GM18861 (cell line): ENCODE measurements around the gene ENG.
"Not testable (repeated sequence)": the region's sequence is repeated elsewhere in the genome, so short reads cannot be mapped to it uniquely, and the experiment has no call there.

Source experiments
- ATAC-seq: cut with Tn5 transposase; IDR thresholded peaks from one replicate; pipeline ENCODE4 v1.9.1; 2021; ENCODE audit not compliant: unreplicated experiment

The ENG gene

DNA sequence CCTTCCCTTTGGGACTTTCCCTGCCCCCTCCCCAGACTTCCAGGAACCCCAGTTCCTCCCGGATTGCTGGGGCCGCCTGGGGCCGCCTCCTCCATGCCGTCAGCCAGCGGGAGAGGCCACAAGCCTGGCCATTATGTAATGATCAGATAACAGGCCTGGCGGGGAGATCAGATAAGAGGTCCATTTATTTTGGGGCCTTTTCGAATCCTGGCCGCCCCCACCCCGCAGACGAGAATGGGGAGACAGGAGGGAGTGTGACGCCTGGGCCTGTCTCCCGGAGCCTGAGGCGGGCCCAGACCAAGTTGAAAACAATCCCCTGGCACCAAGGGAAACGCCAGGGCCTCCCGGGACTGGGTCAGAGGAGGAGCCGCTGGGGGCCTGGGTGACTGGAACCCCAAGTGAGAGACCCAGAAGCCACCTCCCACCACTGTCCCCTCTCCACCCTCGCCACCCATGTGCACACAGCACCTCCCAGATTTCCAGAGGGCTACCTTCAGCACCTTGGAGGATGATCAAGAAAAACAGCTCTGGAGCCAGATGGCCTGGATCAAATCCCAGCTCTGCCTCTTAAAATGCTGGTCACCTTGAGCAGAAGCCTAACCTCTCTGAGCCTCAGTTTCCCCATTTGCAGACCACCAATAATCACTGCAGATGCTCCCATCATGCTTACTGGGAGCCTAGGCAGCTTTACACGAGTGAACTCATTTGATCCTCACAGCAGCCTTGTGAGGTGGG is 7.8 kb downstream of the ENG start:
- ATAC-seq, result no peak

- ATAC-seq, result not testable (repeated sequence)
Observed at GRCh38 chr9:127845619-127846018, 8.8 kb downstream of the ENG start.

DNA sequence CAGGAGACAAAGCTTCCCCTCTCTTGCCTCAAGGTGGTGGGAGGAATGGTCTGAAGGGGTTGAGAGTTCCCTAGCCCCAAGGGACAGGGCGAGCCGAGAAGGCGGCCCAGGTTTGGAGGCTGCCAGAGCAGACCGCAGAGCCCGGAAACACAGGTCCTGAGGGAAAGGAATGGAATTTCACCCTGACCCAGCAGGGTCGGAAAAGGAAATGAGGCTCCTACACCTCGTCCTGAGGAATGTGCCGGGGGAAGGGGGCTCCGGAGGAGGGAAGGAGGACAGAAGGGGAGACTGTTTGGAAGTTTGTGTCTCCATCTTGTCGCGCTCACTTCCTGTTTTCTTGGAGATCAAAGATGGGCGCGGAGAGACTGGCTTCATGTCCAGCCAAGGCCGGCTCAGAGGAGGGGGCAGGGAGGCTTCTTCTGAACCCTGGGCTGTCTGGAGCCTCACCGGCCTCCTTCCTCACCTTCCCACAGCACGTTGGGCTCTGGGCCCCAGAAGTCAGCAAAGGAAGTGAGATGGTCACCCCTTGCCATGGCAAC is 9.6 kb downstream of the ENG start:
- no peak for ATAC-seq

GRCh38 chr9:127841087-127841835 is 13.2 kb downstream of the ENG start:
- no peak for ATAC-seq

GRCh38 chr9:127838375-127839078 is 15.9 kb downstream of the ENG start:
- no peak for ATAC-seq

DNA sequence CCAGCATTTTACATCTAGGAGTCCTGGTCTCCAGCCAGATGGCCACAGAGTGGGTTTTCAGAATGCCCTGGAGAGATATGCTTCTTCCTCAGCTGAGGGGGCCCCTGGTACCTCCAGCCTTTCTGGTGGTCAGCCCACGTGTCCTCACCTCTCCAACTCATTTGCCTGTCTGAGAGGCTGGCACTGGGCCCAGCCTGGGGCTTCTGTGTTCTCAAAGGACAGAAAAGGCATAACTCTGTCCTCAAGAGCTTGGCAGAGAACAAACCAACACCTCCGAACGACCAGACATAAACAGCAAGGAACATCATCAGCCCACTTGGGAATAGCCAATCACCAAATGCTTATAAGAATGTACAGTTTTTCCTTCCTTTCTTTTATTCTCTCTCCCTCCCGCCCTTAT is 17.1 kb downstream of the ENG start:
- no peak for ATAC-seq

DNA sequence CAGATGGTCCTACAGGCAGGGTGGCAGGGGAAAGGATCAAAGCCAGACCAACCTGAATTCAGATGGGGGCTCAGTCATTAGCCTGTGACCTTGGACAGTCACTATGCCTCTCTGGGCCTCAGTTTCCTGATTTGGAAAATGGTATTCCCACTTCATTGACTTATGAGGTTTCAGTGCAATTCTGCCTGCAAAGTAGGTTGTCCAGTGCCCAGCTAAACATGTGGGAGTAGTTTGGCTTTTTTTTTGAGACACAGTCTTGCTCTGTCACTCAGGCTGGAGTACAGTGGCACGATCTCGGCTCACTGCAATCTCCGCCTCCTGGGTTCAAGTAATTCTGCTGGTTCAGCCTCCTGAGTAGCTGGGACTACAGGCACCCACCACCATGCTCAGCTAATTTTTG is 17.9 kb downstream of the ENG start:
- ATAC-seq, result not testable (repeated sequence)

- no peak for ATAC-seq
Observed at GRCh38 chr9:127835991-127836516, 18.4 kb downstream of the ENG start.

DNA sequence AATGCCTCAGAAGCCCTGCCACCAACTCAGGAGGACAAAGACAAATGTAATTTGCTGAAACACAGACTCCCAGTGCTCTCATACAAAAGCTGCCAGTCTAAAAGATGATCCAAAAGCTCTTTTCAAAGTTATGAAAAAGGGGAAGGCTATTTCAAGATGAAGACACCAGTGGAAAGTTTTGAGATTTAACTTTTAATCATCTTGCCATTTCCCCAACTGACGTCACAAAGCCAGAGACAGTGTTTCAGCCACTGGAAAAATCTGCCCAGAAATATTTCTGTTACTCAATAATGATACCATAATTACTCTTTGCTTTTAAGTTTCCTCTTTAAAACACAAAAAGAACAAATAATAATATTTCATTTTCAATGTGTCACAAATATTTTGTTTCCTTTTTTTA is 20.9 kb downstream of the ENG start:
- no peak for ATAC-seq

GRCh38 chr9:127832248-127832647 is 22.2 kb downstream of the ENG start:
- ATAC-seq, result no peak

DNA sequence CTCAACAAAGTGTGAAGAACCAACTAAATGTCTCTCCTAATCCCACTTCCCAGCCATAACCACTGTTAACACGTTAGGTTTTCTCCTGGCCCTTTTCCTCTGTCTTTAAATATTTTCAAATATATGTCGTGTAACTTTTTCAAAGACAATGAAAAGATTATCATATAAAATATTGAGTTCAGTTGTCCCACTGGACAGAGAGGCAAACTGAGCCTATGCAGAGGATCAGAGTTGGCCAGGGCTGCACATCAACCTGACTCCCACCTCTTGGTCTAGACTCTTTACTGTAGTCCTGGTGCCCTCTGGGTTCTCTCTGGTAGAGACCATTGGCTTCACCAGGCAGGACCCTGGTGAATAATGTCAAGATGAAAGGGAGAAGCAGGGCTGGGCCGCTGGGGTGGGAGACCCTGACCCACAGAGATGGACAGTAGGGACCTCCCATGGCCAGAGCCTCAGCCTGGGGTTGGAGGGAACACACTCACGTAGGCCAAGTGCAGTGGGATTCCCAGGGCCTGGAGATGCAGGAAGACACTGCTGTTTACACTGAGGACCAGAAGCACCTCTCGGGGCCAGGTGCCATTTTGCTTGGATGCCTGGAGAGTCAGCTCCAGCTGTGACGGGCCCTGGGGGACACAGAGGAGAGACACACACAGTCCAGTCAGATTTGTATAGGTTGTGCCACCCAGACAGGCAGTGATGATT is 25.1 kb downstream of the ENG start:
- ATAC-seq, result no peak

DNA sequence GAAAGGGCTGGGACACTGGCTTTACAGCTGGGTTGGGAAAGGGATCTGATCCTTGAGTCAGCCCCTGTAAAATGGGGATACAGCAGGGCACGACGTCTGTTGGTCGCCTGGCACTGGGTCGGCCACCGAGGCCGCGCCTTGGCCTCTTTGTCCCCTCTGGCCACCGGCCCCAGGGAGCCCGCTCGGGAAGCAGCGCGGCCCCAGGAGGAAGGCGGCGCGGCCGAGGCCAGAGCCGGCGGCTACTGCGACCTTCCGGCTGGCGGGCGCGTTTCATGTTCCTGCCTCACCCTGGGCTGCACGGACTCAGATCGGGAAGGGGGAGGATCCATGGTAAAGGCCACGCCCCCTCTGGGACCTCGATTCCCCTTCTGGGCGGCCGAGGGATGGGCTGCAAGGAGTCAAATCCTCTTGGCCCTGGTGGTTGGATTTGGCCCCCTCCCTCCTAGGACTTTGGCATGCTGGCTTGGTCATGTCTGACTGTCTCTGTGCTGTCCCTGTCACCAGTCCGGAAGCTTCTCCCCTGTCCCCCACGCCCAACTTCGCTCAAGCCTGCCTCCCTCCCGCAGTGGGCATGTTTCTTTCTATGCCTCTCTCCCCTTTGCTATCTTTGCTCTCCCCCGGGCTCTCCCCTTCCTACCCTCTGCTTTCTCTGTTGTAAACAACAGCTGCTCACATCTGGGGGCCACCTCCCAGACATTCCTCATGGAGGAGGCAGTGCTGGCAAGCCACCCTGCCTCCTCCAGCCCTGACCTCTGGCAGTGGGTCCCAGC is 26.0 kb downstream of the ENG start:
- ATAC-seq, result no peak

DNA sequence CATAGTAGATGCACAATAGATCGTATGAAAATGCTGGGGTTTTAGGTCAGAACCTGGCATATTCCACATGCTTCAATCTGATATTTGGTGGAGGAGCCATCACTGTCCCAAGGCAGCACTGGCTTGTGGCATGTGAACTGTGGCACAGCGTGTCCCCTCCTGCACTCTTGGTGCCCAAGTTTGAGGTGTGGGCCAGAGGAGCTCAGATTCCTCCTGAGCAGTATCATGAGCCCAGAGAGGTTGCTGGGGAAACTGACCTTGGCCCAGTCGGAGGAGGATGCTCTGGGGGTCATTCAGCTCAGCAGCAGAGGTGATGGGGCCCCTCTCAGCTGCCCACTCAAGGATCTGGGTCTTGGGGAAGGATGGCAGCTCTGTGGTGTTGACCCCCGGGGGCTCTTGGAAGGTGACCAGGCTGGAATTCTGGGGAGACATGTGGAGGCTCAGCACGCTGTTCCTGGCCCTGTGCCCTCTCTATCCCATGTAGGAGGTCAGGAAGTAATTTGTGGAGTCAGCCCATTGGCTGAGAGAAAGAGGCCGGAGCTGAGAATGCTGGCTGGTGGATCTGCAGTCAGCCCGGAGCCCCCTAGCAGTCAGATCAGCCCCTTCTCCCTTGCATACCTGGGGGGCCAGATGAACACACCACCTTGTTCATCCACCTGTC is 28.1 kb downstream of the ENG start:
- no peak for ATAC-seq

DNA sequence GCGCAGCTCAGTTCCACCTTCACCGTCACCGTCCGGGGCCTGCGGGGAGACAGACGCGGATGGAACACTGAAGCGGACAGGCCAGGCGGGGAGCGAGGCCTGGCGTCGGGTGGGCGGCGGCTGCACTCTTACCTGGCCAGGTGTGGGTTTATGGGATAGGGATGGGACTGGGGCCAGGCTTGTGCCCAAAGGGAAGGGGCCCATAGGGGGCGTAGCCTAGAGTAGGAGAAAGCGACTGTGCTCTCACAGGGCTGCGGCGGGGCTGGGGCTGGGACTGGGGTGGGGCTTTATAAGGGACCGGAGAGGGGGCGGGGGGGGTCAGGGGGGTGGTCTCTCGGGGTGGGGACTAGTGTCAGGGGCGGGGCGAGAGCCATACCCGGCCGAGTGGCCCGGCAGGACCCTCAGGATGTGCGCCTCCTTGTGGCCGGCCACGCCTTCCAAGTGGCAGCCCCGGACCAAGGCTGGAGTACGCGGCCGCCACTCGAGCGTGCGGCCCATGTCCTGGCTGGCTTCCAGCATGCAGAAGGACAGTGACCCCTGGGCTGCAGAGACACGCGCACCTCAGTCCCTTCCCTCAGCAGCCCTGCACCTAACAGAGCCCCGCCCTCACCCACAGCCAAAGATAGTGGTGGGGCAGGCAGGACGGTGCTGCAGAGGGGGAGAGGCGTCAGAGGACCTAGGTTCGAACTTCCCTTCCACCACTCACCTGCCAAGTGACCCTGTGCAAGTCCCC is 29.0 kb downstream of the ENG start:
- ATAC-seq, result no peak

DNA sequence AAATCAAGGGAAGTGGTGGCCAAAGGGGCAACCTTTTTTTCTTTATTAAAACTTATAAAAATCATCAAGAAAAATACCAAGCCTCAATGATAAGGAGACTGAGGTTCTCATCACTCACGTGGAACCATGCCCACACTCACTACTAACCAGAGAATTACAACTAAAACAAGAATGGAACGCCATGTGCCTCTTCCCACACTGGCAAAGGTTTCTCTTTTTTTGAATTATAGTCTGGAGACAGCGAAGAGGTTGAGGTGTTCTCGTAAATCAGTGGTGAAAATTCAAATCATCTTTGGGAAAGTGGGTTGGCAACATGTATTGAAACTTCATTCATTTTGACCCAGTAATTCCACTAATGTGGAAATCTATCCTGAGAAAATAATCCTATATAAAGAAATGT is 32.4 kb downstream of the ENG start:
- no peak for ATAC-seq

DNA sequence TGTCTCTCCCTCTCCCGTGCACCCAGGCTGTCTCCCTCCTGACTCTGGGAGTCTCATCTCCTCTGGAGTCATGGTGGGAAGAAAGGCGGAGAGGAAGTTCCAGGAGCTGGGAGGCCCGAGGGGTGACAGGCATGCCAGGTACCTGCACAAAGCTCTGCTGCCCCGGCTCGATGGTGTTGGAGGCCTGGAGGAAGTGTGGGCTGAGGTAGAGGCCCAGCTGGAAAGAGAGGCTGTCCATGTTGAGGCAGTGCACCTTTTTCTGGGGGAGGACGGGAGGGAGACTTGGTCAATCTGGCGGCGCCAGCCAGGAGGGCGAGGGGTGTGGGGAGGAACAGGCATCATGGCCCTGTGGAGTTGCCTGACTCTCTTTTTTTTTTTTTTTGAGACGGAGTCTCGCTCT is 35.9 kb downstream of the ENG start:
- ATAC-seq, result no peak

GRCh38 chr9:127817881-127818434 is 36.5 kb downstream of the ENG start:
- ATAC-seq, result no peak

GRCh38 chr9:127816728-127817127 is 37.7 kb downstream of the ENG start:
- no peak for ATAC-seq

DNA sequence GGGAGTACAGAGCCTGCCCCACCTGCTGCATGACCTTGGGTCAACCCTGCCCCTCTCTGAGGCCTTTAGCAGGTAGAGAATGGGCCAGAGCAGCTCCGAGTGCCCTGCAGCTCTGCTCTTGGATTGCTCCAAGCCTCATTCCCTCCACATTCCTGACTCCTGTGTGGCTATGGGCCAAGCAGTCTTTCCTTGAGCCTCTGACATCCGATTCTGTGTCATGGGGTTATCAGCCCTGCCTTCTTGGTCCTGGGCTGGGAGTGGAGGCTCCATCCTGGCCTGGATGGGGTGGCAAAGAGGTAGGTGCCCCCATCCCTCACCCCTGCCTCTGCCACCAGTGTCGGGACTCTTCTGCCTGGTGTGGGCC is 38.1 kb downstream of the ENG start:
- no peak for ATAC-seq
